ES-I3 (cell line): ENCODE measurements around the gene ASB3.
"Not testable (repeated sequence)": the region's sequence is repeated elsewhere in the genome, so short reads cannot be mapped to it uniquely, and the experiment has no call there.

Experiments used
- H3K36me3 ChIP-seq: 2 replicates; pipeline ENCODE4 v1.6.1; 2013; ENCODE audit warnings: mild to moderate bottlenecking, low read length, control low read depth, moderate library complexity; ENCODE audit not compliant: insufficient read depth
- H3K4me1 ChIP-seq: 2 replicates; pipeline ENCODE4 v1.6.1; 2013; ENCODE audit warnings: mild to moderate bottlenecking, control low read depth, low read length; ENCODE audit not compliant: insufficient read depth
- H3K9ac ChIP-seq: 2 replicates; pipeline ENCODE4 v1.6.1; 2013; ENCODE audit warnings: low read depth, mild to moderate bottlenecking, low read length, moderate library complexity
- H3K9me3 ChIP-seq: 2 replicates; pipeline ENCODE4 v1.6.1; 2013; ENCODE audit warnings: mild to moderate bottlenecking, low read length, moderate library complexity; ENCODE audit not compliant: control insufficient read depth, insufficient read depth

Gene ASB3

GRCh38 chr2:53737091-53737490 is 49.7 kb downstream of the ASB3 start:
- Histone ChIP-seq H3K9me3 (no peaks in the 10 kb centered on the region), H3K9ac (no peak overlapping the region), H3K4me1 (no peaks in the 10 kb centered on the region), H3K36me3 (no peaks in the 10 kb centered on the region)

- Histone ChIP-seq H3K36me3 (no peaks in the 10 kb centered on the region), H3K9me3 (no peaks in the 10 kb centered on the region), H3K4me1 (0 out of 2 replicates have a peak, but pooled peaks cover 5% of the 10 kb centered on the region), H3K9ac (no peak overlapping the region)
These were observed 57.5 kb downstream of the ASB3 start for GRCh38 chr2:53729143-53729762.

- H3K9ac ChIP-seq: no peak overlapping the region
- H3K9me3 ChIP-seq: no peaks in the 10 kb centered on the region
- no peaks in the 10 kb centered on the region for H3K36me3 ChIP-seq
- 0 out of 2 replicates have a peak, but pooled peaks cover 5% of the 10 kb centered on the region for H3K4me1 ChIP-seq
These were observed 58.8 kb downstream of the ASB3 start for GRCh38 chr2:53727921-53728320.

- H3K4me1 ChIP-seq: 0 out of 2 replicates have a peak, but pooled peaks cover 5% of the 10 kb centered on the region
- no peaks in the 10 kb centered on the region for H3K9me3 ChIP-seq
- no peaks in the 10 kb centered on the region for H3K36me3 ChIP-seq
- no peak overlapping the region for H3K9ac ChIP-seq
These were observed 61.1 kb downstream of the ASB3 start for GRCh38 chr2:53725662-53726061.

GRCh38 chr2:53724536-53724935 is 62.2 kb downstream of the ASB3 start:
- Histone ChIP-seq H3K4me1 (0 out of 2 replicates have a peak, but pooled peaks cover 5% of the 10 kb centered on the region), H3K36me3 (no peaks in the 10 kb centered on the region), H3K9ac (no peak overlapping the region), H3K9me3 (peaks cover 4% of the 10 kb centered on the region)

GRCh38 chr2:53720944-53721343 is 65.8 kb downstream of the ASB3 start:
- H3K4me1 ChIP-seq, H3K9ac ChIP-seq, H3K9me3 ChIP-seq, H3K36me3 ChIP-seq: not testable (repeated sequence)

- no peaks in the 10 kb centered on the region for H3K4me1 ChIP-seq
- H3K9ac ChIP-seq: no peak overlapping the region
- H3K36me3 ChIP-seq: no peaks in the 10 kb centered on the region
- peaks cover 4% of the 10 kb centered on the region for H3K9me3 ChIP-seq
These were observed 71.2 kb downstream of the ASB3 start for GRCh38 chr2:53715568-53715967.

- Histone ChIP-seq H3K9ac (no peak overlapping the region), H3K9me3 (peaks cover 18% of the 10 kb centered on the region), H3K36me3 (peaks cover 10% of the 10 kb centered on the region), H3K4me1 (no peaks in the 10 kb centered on the region)
These were observed 75.4 kb downstream of the ASB3 start for GRCh38 chr2:53711271-53711780.

GRCh38 chr2:53708988-53709387 is 77.8 kb downstream of the ASB3 start:
- Histone ChIP-seq H3K9ac (no peak overlapping the region), H3K4me1 (no peaks in the 10 kb centered on the region), H3K9me3 (peaks cover 18% of the 10 kb centered on the region), H3K36me3 (peaks cover 10% of the 10 kb centered on the region)

- Histone ChIP-seq H3K4me1 (no peaks in the 10 kb centered on the region), H3K9me3 (no peaks in the 10 kb centered on the region)
These were observed 85.5 kb downstream of the ASB3 start for GRCh38 chr2:53701221-53701620.

GRCh38 chr2:53697686-53698085 is 89.1 kb downstream of the ASB3 start:
- no peaks in the 10 kb centered on the region for H3K9me3 ChIP-seq
- no peak overlapping the region for H3K9ac ChIP-seq
- H3K36me3 ChIP-seq: no peaks in the 10 kb centered on the region
- H3K4me1 ChIP-seq: no peaks in the 10 kb centered on the region

More at GRCh38 chr2:53701221-53701620, 85.5 kb downstream of the ASB3 start:
- Histone ChIP-seq H3K9ac (no peak overlapping the region), H3K36me3 (no peaks in the 10 kb centered on the region)

GRCh38 chr2:53697092-53697491 is 89.7 kb downstream of the ASB3 start:
- H3K9ac ChIP-seq: no peak overlapping the region

GRCh38 chr2:53695575-53695974 is 91.2 kb downstream of the ASB3 start:
- Histone ChIP-seq H3K9ac (no peak overlapping the region), H3K36me3 (no peaks in the 10 kb centered on the region), H3K4me1 (no peaks in the 10 kb centered on the region), H3K9me3 (no peaks in the 10 kb centered on the region)

More at GRCh38 chr2:53697092-53697491, 89.7 kb downstream of the ASB3 start:
- Histone ChIP-seq H3K36me3 (no peaks in the 10 kb centered on the region), H3K9me3 (no peaks in the 10 kb centered on the region), H3K4me1 (no peaks in the 10 kb centered on the region)

- no peaks in the 10 kb centered on the region for H3K9me3 ChIP-seq
- H3K36me3 ChIP-seq: no peaks in the 10 kb centered on the region
- H3K9ac ChIP-seq: no peak overlapping the region
- H3K4me1 ChIP-seq: no peaks in the 10 kb centered on the region
These were observed 92.5 kb downstream of the ASB3 start for GRCh38 chr2:53694096-53694771.

- Histone ChIP-seq H3K36me3 (no peaks in the 10 kb centered on the region), H3K9me3 (no peaks in the 10 kb centered on the region), H3K4me1 (no peaks in the 10 kb centered on the region), H3K9ac (no peak overlapping the region)
These were observed 95.9 kb downstream of the ASB3 start for GRCh38 chr2:53690876-53691275.
